HCT116 (cell line): ENCODE measurements around the gene CNTN5. TPM values are rescaled to one million over a fixed set of nuclear protein-coding genes. Genes with fewer than 3 reads are reported as not detected.

ENCODE experiments used
- ATAC-seq: fragments of 200-7000 bp; cut with Tn5 transposase; 2 replicates; pipeline ENCODE4 v1.9.1; 2020; ENCODE audit warnings: mild to moderate bottlenecking, moderate library complexity
- BruUV-seq: library from RNA; stranded (reverse); fragments of 400-500 nt; replicated peaks from 2 replicates; lab custom pipeline; 2021; lab: Mats Ljungman, UMichigan
- CTCF ChIA-PET: fragments of 300-600 bp; sonication (Branson Sonifier 250); formaldehyde crosslinking; loops from one replicate; lab custom pipeline; 2021; ENCODE audit warnings: antibody characterized with exemption; lab: Charles Lee
- POLR2A ChIA-PET: fragments of 300-600, 350-600 bp; sonication (Branson Sonifier 250); formaldehyde crosslinking; loops from one replicate; lab custom pipeline; 2021; ENCODE audit warnings: antibody characterized with exemption; lab: Charles Lee
- RAD21 ChIA-PET, 2 experiments: fragments of 300-600 bp; sonication (Branson Sonifier 250); formaldehyde crosslinking; loops; one replicate each; lab custom pipeline; 2023; ENCODE audit warnings: low total read pairs in 2 of 2; ENCODE audit not compliant: uncharacterized antibody in 2 of 2, unreplicated experiment in 2 of 2, low non-redundant PET in 1 of 2; lab: Charles Lee
- DNase-seq: peaks from one replicate; pipeline ENCODE4 v3.0.0-alpha.2; 2010; ENCODE audit warnings: low read depth, low spot score
- H2AFZ ChIP-seq: fragments of 200-600 bp; shearing (Covaris generic), sonication (generic); 2 replicates; pipeline ENCODE4 v1.6.1; 2017; ENCODE audit warnings: low read depth, mixed run types, mixed read lengths, antibody characterized with exemption, low read length; ENCODE audit not compliant: poor library complexity, severe bottlenecking
- H3K27ac ChIP-seq: 2 replicates; pipeline ENCODE4 v1.5.1; 2012; ENCODE audit warnings: low read depth, low read length
- H3K27me3 ChIP-seq: fragments of 200-600 bp; sonication (generic); 2 replicates; pipeline ENCODE4 v1.6.1; 2016; ENCODE audit warnings: mixed run types, low read length, mixed read lengths; ENCODE audit not compliant: insufficient read depth
- H3K36me3 ChIP-seq, 2 experiments: fragments of 200-500 bp in 1 of 2; fragments of 200-600 bp in 1 of 2; sonication (Bioruptor generic) in 1 of 2; sonication (generic) in 1 of 2; 2 replicates each; pipeline versions ENCODE4 v1.5.1 to v1.6.1; 2014 to 2016; ENCODE audit warnings: low read length in 2 of 2, inconsistent platforms in 1 of 2, mixed read lengths in 1 of 2, mixed run types in 1 of 2; ENCODE audit not compliant: insufficient read depth in 2 of 2, control insufficient read depth in 1 of 2
- H3K4me1 ChIP-seq, 2 experiments: fragments of 200-600 bp in 1 of 2; sonication (generic) in 1 of 2; 2 replicates each; pipeline versions ENCODE4 v1.5.1 to v1.6.1; 2012 to 2017; ENCODE audit warnings: low read length in 2 of 2, inconsistent platforms in 1 of 2, mild to moderate bottlenecking in 1 of 2, mixed read lengths in 1 of 2, mixed run types in 1 of 2, moderate library complexity in 1 of 2; ENCODE audit not compliant: insufficient read depth in 2 of 2, control insufficient read depth in 1 of 2
- H3K4me2 ChIP-seq: fragments of 200-600 bp; sonication (generic); 2 replicates; pipeline ENCODE4 v1.6.1; 2017; ENCODE audit warnings: mixed run types, low read length, mixed read lengths
- H3K4me3 ChIP-seq, 2 experiments: fragments of 200-600 bp in 1 of 2; sonication (generic) in 1 of 2; replicated peaks in 1 of 2; 2 replicates each; pipeline ENCODE4 v1.5.1; 2011 to 2016; ENCODE audit warnings: low read length in 2 of 2, control low read depth in 1 of 2, low read depth in 1 of 2, mild to moderate bottlenecking in 1 of 2, mixed read lengths in 1 of 2, mixed run types in 1 of 2
- H3K79me2 ChIP-seq: fragments of 200-600 bp; sonication (generic); 2 replicates; pipeline ENCODE4 v1.6.1; 2017; ENCODE audit warnings: mild to moderate bottlenecking, mixed run types, low read length, moderate library complexity, mixed read lengths; ENCODE audit not compliant: insufficient read depth
- H3K9ac ChIP-seq: fragments of 200-600 bp; sonication (generic); 2 replicates; pipeline ENCODE4 v1.6.1; 2016; ENCODE audit warnings: low read length, mixed read lengths
- H3K9me2 ChIP-seq: fragments of 200-600 bp; sonication (generic), shearing (Covaris generic); 2 replicates; pipeline ENCODE4 v1.6.1; 2017; ENCODE audit warnings: mixed run types, mild to moderate bottlenecking, moderate library complexity; ENCODE audit not compliant: insufficient read depth
- H3K9me3 ChIP-seq, 2 experiments: fragments of 200-500 bp in 1 of 2; fragments of 200-600 bp in 1 of 2; sonication (Bioruptor generic) in 1 of 2; sonication (generic) in 1 of 2; 2 replicates each; pipeline ENCODE4 v1.6.1; 2014 to 2017; ENCODE audit warnings: low read length in 2 of 2, mixed read lengths in 2 of 2, inconsistent platforms in 1 of 2, low read depth in 1 of 2, mild to moderate bottlenecking in 1 of 2, mixed run types in 1 of 2, moderate library complexity in 1 of 2; ENCODE audit not compliant: control insufficient read depth in 1 of 2, insufficient read depth in 1 of 2
- H4K20me1 ChIP-seq: fragments of 200-600 bp; sonication (generic), shearing (Covaris generic); 2 replicates; pipeline ENCODE4 v1.6.1; 2017; ENCODE audit warnings: mixed run types, mild to moderate bottlenecking, moderate library complexity; ENCODE audit not compliant: insufficient read depth
- CEBPB ChIP-seq: IDR thresholded peaks from 2 replicates; pipeline ENCODE4 v1.6.1; 2012; ENCODE audit warnings: low read depth
- EGR1 ChIP-seq: IDR thresholded peaks from 2 replicates; pipeline ENCODE4 v1.6.1; 2012; ENCODE audit warnings: low read depth
- EZH2 ChIP-seq: fragments of 200-600 bp; sonication (generic); IDR thresholded peaks from 2 replicates; pipeline ENCODE4 v1.6.1; 2017; ENCODE audit warnings: antibody characterized with exemption, mixed run types
- EZH2phosphoT487 ChIP-seq: fragments of 200-600 bp; IDR thresholded peaks from 2 replicates; pipeline ENCODE4 v1.6.1; 2018; ENCODE audit warnings: antibody characterized with exemption, borderline replicate concordance
- FOSL1 ChIP-seq: IDR thresholded peaks from 2 replicates; pipeline ENCODE4 v1.6.1; 2012; ENCODE audit warnings: low read depth
- JUND ChIP-seq: IDR thresholded peaks from 2 replicates; pipeline ENCODE4 v1.6.1; 2012
- POLR2A ChIP-seq: IDR thresholded peaks from 2 replicates; pipeline ENCODE4 v1.7.0; 2011; ENCODE audit warnings: borderline replicate concordance; ENCODE audit not compliant: insufficient read depth, insufficient read length; ENCODE audit errors: extremely low read depth
- RAD21 ChIP-seq: IDR thresholded peaks from 2 replicates; pipeline ENCODE4 v1.6.1; 2012; ENCODE audit warnings: low read depth, mild to moderate bottlenecking
- SIN3A ChIP-seq: IDR thresholded peaks from 2 replicates; pipeline ENCODE4 v1.6.1; 2012; ENCODE audit warnings: low read depth
- SP1 ChIP-seq: IDR thresholded peaks from 2 replicates; pipeline ENCODE4 v1.6.1; 2012; ENCODE audit warnings: low read depth
- SRF ChIP-seq: IDR thresholded peaks from 2 replicates; pipeline ENCODE4 v1.6.1; 2012; ENCODE audit warnings: low read depth
- TCF7L2 ChIP-seq: IDR thresholded peaks from 2 replicates; pipeline ENCODE4 v1.7.0; 2011; ENCODE audit warnings: borderline replicate concordance, inconsistent platforms; ENCODE audit not compliant: insufficient read depth, insufficient read length; ENCODE audit errors: extremely low read depth
- ZBTB33 ChIP-seq: IDR thresholded peaks from 2 replicates; pipeline ENCODE4 v1.6.1; 2011; ENCODE audit warnings: mild to moderate bottlenecking, low read length, moderate library complexity; ENCODE audit not compliant: insufficient replicate concordance; ENCODE audit errors: extremely low read depth
- ZFX ChIP-seq: fragments of 450-650 bp; IDR thresholded peaks from 2 replicates; pipeline ENCODE4 v1.6.1; 2017
- ZNF274 ChIP-seq: fragments of 200-500 bp; sonication (Bioruptor generic); IDR thresholded peaks from 2 replicates; pipeline ENCODE4 v1.6.1; 2014; ENCODE audit warnings: mild to moderate bottlenecking, low read depth, low read length, inconsistent platforms
- intact Hi-C: fragments of 100-400 bp; cut with micrococcal nuclease; formaldehyde crosslinking; loops from 2 replicates; pipeline ENCODE4 v1.10.0; 2022
- total RNA-seq: library from RNA; stranded (reverse); gene quantifications from one replicate; pipeline ENCODE4 v1.2.1, GENCODE V29; 2021; ENCODE audit not compliant: unreplicated experiment
- TF ChIP-seq, protein P1 (sequence below): IDR thresholded peaks from 2 replicates; pipeline ENCODE4 v1.6.1; 2012; ENCODE audit warnings: low read depth
- TF ChIP-seq, protein P2 (sequence below): IDR thresholded peaks from 2 replicates; pipeline ENCODE4 v1.6.1; 2012

Gene CNTN5
- total RNA-seq, 1 experiment from 2014 or later: not detected

- Histone ChIP-seq H3K9ac (no peak overlapping the region), H3K9me2 (no peaks in the 10 kb centered on the region), H3K36me3 (no peaks in the 10 kb centered on the region), H3K27ac (no peak overlapping the region), H3K27me3 (no peaks in the 10 kb centered on the region), H4K20me1 (no peaks in the 10 kb centered on the region), H3K9me3 (peaks cover 0 to 12% of the 10 kb centered on the region in 2 experiments; a peak in 2 of 4 replicates), H3K4me3 (no peak overlapping the region), H3K79me2 (no peaks in the 10 kb centered on the region), H3K4me1 (no peaks in the 10 kb centered on the region), H2AFZ (no peak overlapping the region), H3K4me2 (no peak overlapping the region)
- intact Hi-C loops: no loop called here
- CTCF ChIA-PET: no interaction called here
- no TSS peak for BruUV-seq
- ATAC-seq: no peak
- RAD21 ChIA-PET: no interaction called here
- no peak for DNase-seq
- POLR2A ChIA-PET: no interaction called here
- no peak for TF ChIP-seq SRF
- no peak for TF ChIP-seq SIN3A
- TF ChIP-seq ZNF274: no peak
- no peak for TF ChIP-seq TCF7L2
- TF ChIP-seq POLR2A: no peak
- no peak for TF ChIP-seq SP1
- TF ChIP-seq RAD21: no peak
- no peak for TF ChIP-seq EZH2
- TF ChIP-seq FOSL1: no peak
- TF ChIP-seq, protein P1, sequence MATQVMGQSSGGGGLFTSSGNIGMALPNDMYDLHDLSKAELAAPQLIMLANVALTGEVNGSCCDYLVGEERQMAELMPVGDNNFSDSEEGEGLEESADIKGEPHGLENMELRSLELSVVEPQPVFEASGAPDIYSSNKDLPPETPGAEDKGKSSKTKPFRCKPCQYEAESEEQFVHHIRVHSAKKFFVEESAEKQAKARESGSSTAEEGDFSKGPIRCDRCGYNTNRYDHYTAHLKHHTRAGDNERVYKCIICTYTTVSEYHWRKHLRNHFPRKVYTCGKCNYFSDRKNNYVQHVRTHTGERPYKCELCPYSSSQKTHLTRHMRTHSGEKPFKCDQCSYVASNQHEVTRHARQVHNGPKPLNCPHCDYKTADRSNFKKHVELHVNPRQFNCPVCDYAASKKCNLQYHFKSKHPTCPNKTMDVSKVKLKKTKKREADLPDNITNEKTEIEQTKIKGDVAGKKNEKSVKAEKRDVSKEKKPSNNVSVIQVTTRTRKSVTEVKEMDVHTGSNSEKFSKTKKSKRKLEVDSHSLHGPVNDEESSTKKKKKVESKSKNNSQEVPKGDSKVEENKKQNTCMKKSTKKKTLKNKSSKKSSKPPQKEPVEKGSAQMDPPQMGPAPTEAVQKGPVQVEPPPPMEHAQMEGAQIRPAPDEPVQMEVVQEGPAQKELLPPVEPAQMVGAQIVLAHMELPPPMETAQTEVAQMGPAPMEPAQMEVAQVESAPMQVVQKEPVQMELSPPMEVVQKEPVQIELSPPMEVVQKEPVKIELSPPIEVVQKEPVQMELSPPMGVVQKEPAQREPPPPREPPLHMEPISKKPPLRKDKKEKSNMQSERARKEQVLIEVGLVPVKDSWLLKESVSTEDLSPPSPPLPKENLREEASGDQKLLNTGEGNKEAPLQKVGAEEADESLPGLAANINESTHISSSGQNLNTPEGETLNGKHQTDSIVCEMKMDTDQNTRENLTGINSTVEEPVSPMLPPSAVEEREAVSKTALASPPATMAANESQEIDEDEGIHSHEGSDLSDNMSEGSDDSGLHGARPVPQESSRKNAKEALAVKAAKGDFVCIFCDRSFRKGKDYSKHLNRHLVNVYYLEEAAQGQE: no peak
- no peak for TF ChIP-seq ZBTB33
- no peak for TF ChIP-seq CEBPB
- no peak for TF ChIP-seq EZH2phosphoT487
- no peak for TF ChIP-seq ZFX
- TF ChIP-seq JUND: no peak
- TF ChIP-seq, protein P2, sequence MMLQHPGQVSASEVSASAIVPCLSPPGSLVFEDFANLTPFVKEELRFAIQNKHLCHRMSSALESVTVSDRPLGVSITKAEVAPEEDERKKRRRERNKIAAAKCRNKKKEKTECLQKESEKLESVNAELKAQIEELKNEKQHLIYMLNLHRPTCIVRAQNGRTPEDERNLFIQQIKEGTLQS: no peak
- no peak for TF ChIP-seq EGR1
Observed at GRCh38 chr11:100093698-100094097, 1072.9 kb downstream of the CNTN5 start.
